Neural progenitor cell (in vitro differentiated cells): ENCODE data around the gene PER2.

Source experiments
- EZH2 ChIP-seq: fragments of 200-600 bp; sonication (generic); IDR thresholded peaks from 2 replicates; pipeline ENCODE4 v1.6.1; 2017; ENCODE audit warnings: antibody characterized with exemption, mild to moderate bottlenecking, moderate library complexity
- TF ChIP-seq, protein P1 (sequence below): fragments of 200-600 bp; sonication (generic); IDR thresholded peaks from 2 replicates; pipeline ENCODE4 v1.5.1; 2017; ENCODE audit warnings: antibody characterized with exemption, mild to moderate bottlenecking

GRCh38 chr2:238327751-238328150 is 39.3 kb upstream of the PER2 start:
- TF ChIP-seq, protein P1, sequence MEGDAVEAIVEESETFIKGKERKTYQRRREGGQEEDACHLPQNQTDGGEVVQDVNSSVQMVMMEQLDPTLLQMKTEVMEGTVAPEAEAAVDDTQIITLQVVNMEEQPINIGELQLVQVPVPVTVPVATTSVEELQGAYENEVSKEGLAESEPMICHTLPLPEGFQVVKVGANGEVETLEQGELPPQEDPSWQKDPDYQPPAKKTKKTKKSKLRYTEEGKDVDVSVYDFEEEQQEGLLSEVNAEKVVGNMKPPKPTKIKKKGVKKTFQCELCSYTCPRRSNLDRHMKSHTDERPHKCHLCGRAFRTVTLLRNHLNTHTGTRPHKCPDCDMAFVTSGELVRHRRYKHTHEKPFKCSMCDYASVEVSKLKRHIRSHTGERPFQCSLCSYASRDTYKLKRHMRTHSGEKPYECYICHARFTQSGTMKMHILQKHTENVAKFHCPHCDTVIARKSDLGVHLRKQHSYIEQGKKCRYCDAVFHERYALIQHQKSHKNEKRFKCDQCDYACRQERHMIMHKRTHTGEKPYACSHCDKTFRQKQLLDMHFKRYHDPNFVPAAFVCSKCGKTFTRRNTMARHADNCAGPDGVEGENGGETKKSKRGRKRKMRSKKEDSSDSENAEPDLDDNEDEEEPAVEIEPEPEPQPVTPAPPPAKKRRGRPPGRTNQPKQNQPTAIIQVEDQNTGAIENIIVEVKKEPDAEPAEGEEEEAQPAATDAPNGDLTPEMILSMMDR: no peak
- no peak for TF ChIP-seq EZH2
